Ovary (tissue), 9 donors: Measurements from ENCODE around the gene RNASE11. TPM values are rescaled to one million over a fixed set of nuclear protein-coding genes. Genes with fewer than 3 reads are reported as not detected.

Experiments used
- DNase-seq, 5 donors: peaks; one replicate each; pipeline ENCODE4 v3.0.0-alpha.2; 2019 to 2020
- H3K27ac ChIP-seq, 2 donors: fragments of 200-600 bp; one replicate each; pipeline versions ENCODE4 v1.5.1 to v1.8.0; 2019 to 2022
- H3K27me3 ChIP-seq: fragments of 200-600 bp; one replicate; pipeline ENCODE4 v1.8.0; 2022
- H3K36me3 ChIP-seq: fragments of 200-600 bp; sonication (generic); one replicate; pipeline ENCODE4 v1.5.1; 2019
- H3K4me1 ChIP-seq: one replicate; pipeline ENCODE4 v1.8.1; 2013; ENCODE audit warnings: mild to moderate bottlenecking, moderate library complexity; ENCODE audit not compliant: insufficient read depth
- H3K4me3 ChIP-seq: fragments of 200-600 bp; sonication (generic); one replicate; pipeline ENCODE4 v1.5.1; 2017
- H3K9me3 ChIP-seq, 2 donors: fragments of 200-600 bp in 1 of 2; sonication (generic) in 1 of 2; one replicate each; pipeline versions ENCODE4 v1.5.1 to v1.8.1; 2013 to 2019; ENCODE audit warnings: mild to moderate bottlenecking in 1 of 2, moderate library complexity in 1 of 2
- EP300 ChIP-seq: sonication (generic); formaldehyde crosslinking; IDR thresholded peaks from one replicate; pipeline ENCODE4 v1.6.1; 2017; ENCODE audit warnings: antibody characterized with exemption
- POLR2A ChIP-seq: fragments of 450-650 bp; IDR thresholded peaks from one replicate; pipeline ENCODE4 v1.6.1; 2017; ENCODE audit warnings: antibody characterized with exemption, mild to moderate bottlenecking, moderate library complexity
- WGBS, 3 donors: extraction: QIAGEN DNeasy Blood & Tissue Kit in 1 of 3; methylation state at CpG; one replicate each; pipeline versions ENCODE4 v1.1.5 to v1.1.7; 2013 to 2017; 5-methylcytosine and 5-hydroxymethylcytosine counted together
- intact Hi-C, 4 donors: fragments of 100-400 bp; cut with DNase I; formaldehyde crosslinking; loops; one replicate each; pipeline versions ENCODE4 v1.11.0 to v1.15.1; 2022 to 2023
- polyA plus RNA-seq, 2 donors: library from polyadenylated mRNA; stranded (reverse); fragments of 200-250 nt in 1 of 2; fragments of 350-450 nt in 1 of 2; fragmentation: Illumina TruSeq in 1 of 2; extraction: RNeasy Lipid Tissue Mini Kit (QIAGEN cat#74804) in 1 of 2; gene quantifications; one replicate each; pipeline ENCODE4 v1.2.3, GENCODE V29; 2013 to 2014
- total RNA-seq, 7 donors: library from RNA; depleted of rRNA in 2 of 7; stranded (reverse); fragments of >200 nt in 2 of 7; fragmentation: NEBNext Ultra II Directional in 3 of 7; extraction: Animal tissue kit (Norgen Biotek cat#: 25700) in 3 of 7; gene quantifications; one replicate each; pipeline versions ENCODE4 v1.1.0 to v1.2.4, GENCODE V29; 2016 to 2023
- TF ChIP-seq, protein P1 (sequence below), 3 donors: fragments of 450-650 bp in 2 of 3; fragments of 200-600 bp in 1 of 3; IDR thresholded peaks; one replicate each; pipeline versions ENCODE4 v1.5.1 to v1.8.0; 2016 to 2022; ENCODE audit warnings: antibody characterized with exemption in 3 of 3, mild to moderate bottlenecking in 1 of 3
- donor health status: DM: no; HTN: no; CAD: no; lungs with moderate emphysema.
- donor health status: DM: no; HTN: no; CAD: no.
- donor health status: Bipolar disorder and iron deficiency.
- donor health status: DM: yes; HTN: yes; CAD: no.
- donor health status: DM: no; HTN: no; CAD: no.
- donor health status: DM: yes; HTN: yes; CAD: no.

The RNASE11 gene
- total and polyA plus RNA-seq, 9 donors = 0.28 TPM; not detected in 8

GRCh38 chr14:20613094-20614037 is 25.6 kb upstream of the RNASE11 start:
- no peaks in the 10 kb centered on the region for H3K9me3 ChIP-seq
- peak; percentile 80 to 88 (median 86) for DNase-seq
- H3K27me3 ChIP-seq = no peaks in the 10 kb centered on the region
- no peaks in the 10 kb centered on the region for H3K4me1 ChIP-seq
- TF ChIP-seq EP300 (no peak), POLR2A (no peak)
- TF ChIP-seq, protein P1, sequence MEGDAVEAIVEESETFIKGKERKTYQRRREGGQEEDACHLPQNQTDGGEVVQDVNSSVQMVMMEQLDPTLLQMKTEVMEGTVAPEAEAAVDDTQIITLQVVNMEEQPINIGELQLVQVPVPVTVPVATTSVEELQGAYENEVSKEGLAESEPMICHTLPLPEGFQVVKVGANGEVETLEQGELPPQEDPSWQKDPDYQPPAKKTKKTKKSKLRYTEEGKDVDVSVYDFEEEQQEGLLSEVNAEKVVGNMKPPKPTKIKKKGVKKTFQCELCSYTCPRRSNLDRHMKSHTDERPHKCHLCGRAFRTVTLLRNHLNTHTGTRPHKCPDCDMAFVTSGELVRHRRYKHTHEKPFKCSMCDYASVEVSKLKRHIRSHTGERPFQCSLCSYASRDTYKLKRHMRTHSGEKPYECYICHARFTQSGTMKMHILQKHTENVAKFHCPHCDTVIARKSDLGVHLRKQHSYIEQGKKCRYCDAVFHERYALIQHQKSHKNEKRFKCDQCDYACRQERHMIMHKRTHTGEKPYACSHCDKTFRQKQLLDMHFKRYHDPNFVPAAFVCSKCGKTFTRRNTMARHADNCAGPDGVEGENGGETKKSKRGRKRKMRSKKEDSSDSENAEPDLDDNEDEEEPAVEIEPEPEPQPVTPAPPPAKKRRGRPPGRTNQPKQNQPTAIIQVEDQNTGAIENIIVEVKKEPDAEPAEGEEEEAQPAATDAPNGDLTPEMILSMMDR (IDR thresholded peaks at IDR 0.05) = peak; percentile 50 to 96 (median 95)
- H3K36me3 ChIP-seq = no peaks in the 10 kb centered on the region
- H3K4me3 ChIP-seq = peak overlapping the region; percentile 57
- WGBS, 3 donors = 0 to 1% (median 0%) methylated on average over 32 to 34 of the region's 34 CpGs
- intact Hi-C loops = loop anchor here (1.0 to 5.0 kb wide), 5 partner anchors 69 to 271 kb away; partner anchors contain the start of genes RNASE4 (in 4 of the 4), PARP2 (in 1 of the 4) and TEP1 (in 1 of the 4)
- peak overlapping the region; percentile 73 to 79 for H3K27ac ChIP-seq

GRCh38 chr14:20612403-20612802 is 24.6 kb upstream of the RNASE11 start:
- no peak overlapping the region for H3K27ac ChIP-seq
- WGBS, 3 donors = 38 to 40% (median 38%) methylated on average over 5 of the region's 5 CpGs
- intact Hi-C loops = loop anchor here (2.0 to 5.0 kb wide), 4 partner anchors 70 to 270 kb away; partner anchors contain the start of genes RNASE4 (in 3 of the 4), PARP2 (in 1 of the 4) and TEP1 (in 1 of the 4)

DNA sequence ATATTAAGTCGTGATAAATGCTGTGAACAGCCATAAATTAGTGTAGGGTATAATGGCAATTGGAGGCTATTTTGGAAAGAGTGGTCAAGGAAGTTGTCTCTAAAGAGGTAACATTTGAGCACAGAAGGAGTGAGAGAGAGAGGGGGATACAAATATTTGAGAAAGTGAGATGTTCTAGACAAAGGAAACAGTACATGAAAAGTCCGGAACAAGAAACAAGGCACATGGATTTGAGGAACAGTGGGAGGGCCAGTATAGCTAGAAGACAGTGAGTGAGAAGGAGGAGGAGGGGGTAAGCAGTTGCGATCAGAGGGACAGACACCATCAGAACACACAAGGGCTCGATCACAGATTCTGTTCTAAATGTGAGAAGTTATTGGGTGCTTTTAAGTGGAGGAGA is 23.5 kb upstream of the RNASE11 start:
- no peaks in the 10 kb centered on the region for H3K9me3 ChIP-seq
- DNase-seq = no peak
- H3K27me3 ChIP-seq = no peaks in the 10 kb centered on the region
- intact Hi-C loops = loop anchor here in 3 of 4 donors (5.0 kb wide), 3 partner anchors 71 to 269 kb away; partner anchors contain the start of genes RNASE4 (in 2 of the 3), PARP2 (in 1 of the 3) and TEP1 (in 1 of the 3)
- H3K4me3 ChIP-seq = no peak overlapping the region
- no peaks in the 10 kb centered on the region for H3K36me3 ChIP-seq
- no peaks in the 10 kb centered on the region for H3K4me1 ChIP-seq
- 41 to 53% (median 48%) methylated on average over 4 of the region's 4 CpGs for WGBS, 3 donors
- no peak overlapping the region for H3K27ac ChIP-seq
- TF ChIP-seq POLR2A = no peak
- TF ChIP-seq, protein P1 (IDR thresholded peaks at IDR 0.05) = no peak
- TF ChIP-seq EP300 = no peak

More at GRCh38 chr14:20612403-20612802, 24.6 kb upstream of the RNASE11 start:
- no peaks in the 10 kb centered on the region for H3K4me1 ChIP-seq
- H3K27me3 ChIP-seq = no peaks in the 10 kb centered on the region
- H3K36me3 ChIP-seq = no peaks in the 10 kb centered on the region
- no peaks in the 10 kb centered on the region for H3K9me3 ChIP-seq
- no peak for DNase-seq
- H3K4me3 ChIP-seq = no peak overlapping the region
- TF ChIP-seq POLR2A (no peak), EP300 (no peak)
- TF ChIP-seq, protein P1 (IDR thresholded peaks at IDR 0.05) = no peak

GRCh38 chr14:20610002-20610765 is 22.4 kb upstream of the RNASE11 start:
- Histone ChIP-seq H3K36me3 (no peaks in the 10 kb centered on the region), H3K9me3 (no peaks in the 10 kb centered on the region), H3K27me3 (no peaks in the 10 kb centered on the region), H3K4me1 (no peaks in the 10 kb centered on the region), H3K27ac (peak overlapping the region; percentile 64 to 75), H3K4me3 (peak overlapping the region; percentile 93)
- intact Hi-C loops = loop anchor here in 3 of 4 donors (5.0 kb wide), 3 partner anchors 72 to 268 kb away; partner anchors contain the start of genes RNASE4 (in 2 of the 3), PARP2 (in 1 of the 3) and TEP1 (in 1 of the 3)
- DNase-seq = peak; percentile 80 to 89 (median 89)
- TF ChIP-seq POLR2A (no peak), EP300 (no peak)
- TF ChIP-seq, protein P1 (IDR thresholded peaks at IDR 0.05) = no peak
- 4 to 5% (median 5%) methylated on average over 27 of the region's 27 CpGs for WGBS, 3 donors
